GM21619 (cell line): Measurements from ENCODE around the gene PKD2.
"Not testable (repeated sequence)": the region's sequence is repeated elsewhere in the genome, so short reads cannot be mapped to it uniquely, and the experiment has no call there.

ENCODE experiments used
- ATAC-seq: cut with Tn5 transposase; IDR thresholded peaks from one replicate; pipeline ENCODE4 v1.9.1; 2021; ENCODE audit not compliant: unreplicated experiment

PKD2 gene

GRCh38 chr4:88063634-88064296, 56.3 kb downstream of the PKD2 start:
- ATAC-seq, result no peak

GRCh38 chr4:88064410-88064809, 57.0 kb downstream of the PKD2 start:
- ATAC-seq, result no peak

- ATAC-seq, result no peak
These were observed 62.6 kb downstream of the PKD2 start for GRCh38 chr4:88070031-88070430.

- no peak for ATAC-seq
These were observed 67.9 kb downstream of the PKD2 start for GRCh38 chr4:88075336-88075735.

- ATAC-seq, result no peak
These were observed 70.6 kb downstream of the PKD2 start for GRCh38 chr4:88077911-88078524.

- no peak for ATAC-seq
These were observed 71.1 kb downstream of the PKD2 start for GRCh38 chr4:88078579-88078978.

- ATAC-seq, result no peak
These were observed 73.2 kb downstream of the PKD2 start for GRCh38 chr4:88080626-88081025.

GRCh38 chr4:88087004-88087403, 79.6 kb downstream of the PKD2 start:
- ATAC-seq, result no peak

GRCh38 chr4:88090898-88091297, 83.5 kb downstream of the PKD2 start:
- ATAC-seq, result no peak

- ATAC-seq, result no peak
These were observed 83.9 kb downstream of the PKD2 start for GRCh38 chr4:88091378-88091777.

- ATAC-seq, result no peak
These were observed 86.4 kb downstream of the PKD2 start for GRCh38 chr4:88093874-88094273.

- no peak for ATAC-seq
These were observed 89.9 kb downstream of the PKD2 start for GRCh38 chr4:88097301-88097700.

GRCh38 chr4:88097781-88098180, 90.3 kb downstream of the PKD2 start:
- ATAC-seq, result no peak

GRCh38 chr4:88098993-88099752, 91.7 kb downstream of the PKD2 start:
- ATAC-seq, result no peak

- no peak for ATAC-seq
These were observed 93.7 kb downstream of the PKD2 start for GRCh38 chr4:88101165-88101564.

- no peak for ATAC-seq
These were observed 94.6 kb downstream of the PKD2 start for GRCh38 chr4:88102026-88102425.

GRCh38 chr4:88104902-88105610, 97.6 kb downstream of the PKD2 start:
- no peak for ATAC-seq

- no peak for ATAC-seq
These were observed 98.8 kb downstream of the PKD2 start for GRCh38 chr4:88106205-88106604.

GRCh38 chr4:88107406-88108107, 100.1 kb downstream of the PKD2 start:
- no peak for ATAC-seq

- ATAC-seq, result not testable (repeated sequence)
These were observed 100.7 kb downstream of the PKD2 start for GRCh38 chr4:88108108-88108465.

GRCh38 chr4:88108747-88109122, 101.3 kb downstream of the PKD2 start:
- ATAC-seq, result no peak
